Mucosa of descending colon (tissue), 3 donors: ENCODE results near the gene LHFPL3. TPM values are rescaled to one million over a fixed set of nuclear protein-coding genes. Genes with fewer than 3 reads are reported as not detected.

Source experiments
- ATAC-seq: fragments of 200-7000 bp; cut with Tn5 transposase; one replicate; pipeline ENCODE4 v1.9.1; 2020; ENCODE audit warnings: mild to moderate bottlenecking, moderate library complexity
- DNase-seq, 3 donors: peaks; one replicate each; pipeline ENCODE4 v3.0.0-alpha.2; 2020
- H3K36me3 ChIP-seq: fragments of 200-600 bp; one replicate; pipeline ENCODE4 v1.8.0; 2021; ENCODE audit warnings: low read depth, mild to moderate bottlenecking
- H3K4me1 ChIP-seq: fragments of 200-600 bp; one replicate; pipeline ENCODE4 v1.8.0; 2021; ENCODE audit warnings: low read depth, mild to moderate bottlenecking
- H3K4me3 ChIP-seq: fragments of 200-600 bp; one replicate; pipeline ENCODE4 v1.8.0; 2021; ENCODE audit warnings: mild to moderate bottlenecking
- H3K9me3 ChIP-seq: fragments of 200-600 bp; one replicate; pipeline ENCODE4 v1.8.0; 2021; ENCODE audit warnings: mild to moderate bottlenecking
- intact Hi-C, 2 donors: fragments of 100-400 bp; cut with DNase I in 1 of 2; cut with micrococcal nuclease in 1 of 2; formaldehyde crosslinking; loops; one replicate each; pipeline versions ENCODE4 v1.11.0 to v1.11.1; 2022; cut with DNase I, micrococcal nuclease
- total RNA-seq, 3 donors: library from RNA; stranded (reverse); fragmentation: NEBNext Ultra II Directional in 2 of 3; extraction: Animal tissue kit (Norgen Biotek cat#: 25700) in 2 of 3; gene quantifications; one replicate each; pipeline versions ENCODE4 v1.2.1 to v1.2.4, GENCODE V29; 2021 to 2023
- TF ChIP-seq, protein P1 (sequence below): fragments of 200-600 bp; IDR thresholded peaks from one replicate; pipeline ENCODE4 v1.8.0; 2022; ENCODE audit warnings: antibody characterized with exemption, mild to moderate bottlenecking
- donor health status: DM: no; HTN: no; CAD: no; lungs with moderate emphysema.
- donor health status: DM: no; HTN: no; CAD: no.
- donor health status: DM: no; HTN: yes; CAD: no.

LHFPL3 gene
- total RNA-seq, 3 donors from 2014 or later, result 0.26 to 0.57 (median 0.31) TPM

DNA sequence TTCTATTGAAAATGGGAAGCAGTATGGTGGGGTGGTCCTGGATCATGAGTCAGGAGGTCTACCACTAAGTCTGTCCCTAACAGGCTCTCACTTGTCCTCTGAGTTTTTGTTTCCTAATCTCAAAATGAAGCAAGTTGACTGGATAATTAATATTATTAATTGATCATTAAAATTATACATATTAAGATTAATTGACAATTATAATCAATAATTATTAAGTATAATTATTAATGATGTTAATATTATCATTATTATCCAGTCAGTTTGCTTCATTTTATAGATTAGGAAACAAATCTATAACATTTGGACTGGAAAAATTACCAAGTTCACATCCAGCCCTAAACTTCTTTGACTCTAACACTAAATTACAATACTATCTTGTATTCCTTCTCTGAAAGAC, 511.4 kb downstream of the LHFPL3 start:
- H3K4me3 ChIP-seq, result no peak overlapping the region
- no peaks in the 10 kb centered on the region for H3K9me3 ChIP-seq
- intact Hi-C loops, result no loop called here
- H3K4me1 ChIP-seq, result no peaks in the 10 kb centered on the region
- H3K36me3 ChIP-seq, result no peaks in the 10 kb centered on the region
- DNase-seq, result no peak
- ATAC-seq, result no peak
- TF ChIP-seq, protein P1, sequence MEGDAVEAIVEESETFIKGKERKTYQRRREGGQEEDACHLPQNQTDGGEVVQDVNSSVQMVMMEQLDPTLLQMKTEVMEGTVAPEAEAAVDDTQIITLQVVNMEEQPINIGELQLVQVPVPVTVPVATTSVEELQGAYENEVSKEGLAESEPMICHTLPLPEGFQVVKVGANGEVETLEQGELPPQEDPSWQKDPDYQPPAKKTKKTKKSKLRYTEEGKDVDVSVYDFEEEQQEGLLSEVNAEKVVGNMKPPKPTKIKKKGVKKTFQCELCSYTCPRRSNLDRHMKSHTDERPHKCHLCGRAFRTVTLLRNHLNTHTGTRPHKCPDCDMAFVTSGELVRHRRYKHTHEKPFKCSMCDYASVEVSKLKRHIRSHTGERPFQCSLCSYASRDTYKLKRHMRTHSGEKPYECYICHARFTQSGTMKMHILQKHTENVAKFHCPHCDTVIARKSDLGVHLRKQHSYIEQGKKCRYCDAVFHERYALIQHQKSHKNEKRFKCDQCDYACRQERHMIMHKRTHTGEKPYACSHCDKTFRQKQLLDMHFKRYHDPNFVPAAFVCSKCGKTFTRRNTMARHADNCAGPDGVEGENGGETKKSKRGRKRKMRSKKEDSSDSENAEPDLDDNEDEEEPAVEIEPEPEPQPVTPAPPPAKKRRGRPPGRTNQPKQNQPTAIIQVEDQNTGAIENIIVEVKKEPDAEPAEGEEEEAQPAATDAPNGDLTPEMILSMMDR, result no peak

DNA sequence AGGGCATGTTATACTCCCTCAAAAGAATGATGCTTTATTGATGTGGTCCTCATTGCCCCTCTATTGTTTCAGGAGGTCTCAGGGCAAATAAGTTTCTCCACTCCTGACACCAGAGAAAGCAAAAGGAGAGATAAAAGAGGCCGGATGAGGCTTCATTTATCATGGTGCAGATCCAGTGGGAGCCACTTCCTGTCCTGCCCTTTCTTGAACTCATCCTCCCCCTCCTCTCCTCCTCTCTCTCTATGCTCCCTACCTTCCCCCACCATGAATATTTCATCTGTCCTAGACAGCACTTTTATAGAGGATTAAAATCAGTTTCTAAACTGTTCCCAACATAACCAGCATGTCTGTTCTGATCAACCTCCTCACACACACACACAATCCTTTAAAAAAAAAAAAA, 513.4 kb downstream of the LHFPL3 start:
- TF ChIP-seq, protein P1, result no peak
- no peaks in the 10 kb centered on the region for H3K9me3 ChIP-seq
- H3K4me1 ChIP-seq, result no peaks in the 10 kb centered on the region
- no peak for ATAC-seq
- no peaks in the 10 kb centered on the region for H3K36me3 ChIP-seq
- intact Hi-C loops, result no loop called here
- DNase-seq, result no peak
- H3K4me3 ChIP-seq, result no peak overlapping the region

DNA sequence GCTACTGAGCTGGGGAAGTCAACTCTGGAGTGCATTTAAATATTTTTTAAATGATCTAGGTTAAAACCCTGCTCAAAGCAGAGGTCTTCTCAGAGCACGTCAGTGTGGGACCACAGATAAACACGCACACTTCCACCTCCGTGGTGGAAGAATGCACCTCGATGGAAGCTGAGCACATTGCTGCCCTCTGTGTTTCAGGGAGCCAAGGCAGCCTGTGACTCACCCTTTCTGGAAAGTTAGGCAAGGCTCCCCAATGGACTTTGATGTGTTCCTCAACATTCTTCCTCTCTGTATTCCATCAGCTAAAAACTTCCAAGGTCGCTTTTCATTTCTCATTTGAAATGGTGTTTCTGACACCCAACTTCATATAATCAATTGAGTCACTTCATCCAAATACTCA, 514.8 kb downstream of the LHFPL3 start:
- Histone ChIP-seq H3K9me3 (no peaks in the 10 kb centered on the region), H3K4me1 (no peaks in the 10 kb centered on the region), H3K4me3 (no peak overlapping the region), H3K36me3 (no peaks in the 10 kb centered on the region)
- intact Hi-C loops, result no loop called here
- DNase-seq (no peak), ATAC-seq (no peak)
- TF ChIP-seq, protein P1, result no peak

DNA sequence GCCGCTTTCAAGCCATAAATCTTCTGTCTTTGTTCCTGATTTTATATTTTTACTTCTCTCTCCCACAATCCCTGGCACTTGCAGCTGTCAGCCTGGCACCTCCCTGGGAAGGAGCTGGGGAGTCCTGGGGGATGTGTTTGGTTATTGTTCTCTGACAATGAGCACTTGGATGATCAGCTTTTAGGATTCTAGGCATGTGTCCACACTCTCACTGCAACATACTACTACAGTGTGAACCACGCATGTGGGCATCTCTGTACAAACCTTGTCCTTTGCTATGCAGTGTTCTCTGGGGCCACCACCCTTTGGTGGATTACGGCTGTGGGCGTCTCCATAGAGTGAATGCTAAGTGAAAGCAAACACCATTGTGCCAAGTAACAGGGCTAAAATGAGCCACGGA, 517.2 kb downstream of the LHFPL3 start:
- intact Hi-C loops, result loop anchor here in 1 of 2 donors (5.0 kb wide), 1 partner anchor 613 kb away; no protein-coding TSS in a partner anchor
- TF ChIP-seq, protein P1, result no peak
- H3K4me1 ChIP-seq, result no peaks in the 10 kb centered on the region
- no peak for DNase-seq
- H3K36me3 ChIP-seq, result no peaks in the 10 kb centered on the region
- H3K9me3 ChIP-seq, result no peaks in the 10 kb centered on the region
- H3K4me3 ChIP-seq, result no peak overlapping the region
- ATAC-seq, result no peak

DNA sequence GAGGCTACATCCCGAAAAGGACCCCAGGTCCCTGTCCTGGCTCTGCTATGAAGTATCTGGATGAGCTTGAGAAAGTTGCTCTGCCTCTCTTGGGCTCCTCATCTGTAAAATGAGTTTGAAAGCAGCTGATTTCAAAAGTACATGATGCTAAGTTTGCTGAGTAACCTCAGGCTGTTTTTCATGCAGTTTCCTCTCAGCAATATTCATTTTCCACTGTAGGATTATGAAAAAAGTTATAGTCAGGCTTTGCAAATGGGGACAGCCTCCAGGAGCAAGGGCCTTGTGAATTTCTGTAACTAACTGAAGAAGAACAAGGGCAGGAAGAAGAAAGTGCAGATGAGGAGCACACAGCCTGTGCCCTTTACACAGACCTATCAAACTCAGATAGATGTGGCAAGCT, 518.3 kb downstream of the LHFPL3 start:
- Histone ChIP-seq H3K36me3 (no peaks in the 10 kb centered on the region), H3K4me3 (no peak overlapping the region), H3K4me1 (no peaks in the 10 kb centered on the region), H3K9me3 (no peaks in the 10 kb centered on the region)
- intact Hi-C loops, result loop anchor here in 1 of 2 donors (5.0 kb wide), 1 partner anchor 614 kb away; no protein-coding TSS in a partner anchor
- TF ChIP-seq, protein P1, result no peak
- DNase-seq (no peak), ATAC-seq (no peak)
